ENCODE measurements around the gene ZNF709.
"Not testable (repeated sequence)": the region's sequence is repeated elsewhere in the genome, so short reads cannot be mapped to it uniquely, and the experiment has no call there.

ZNF709 gene

DNA sequence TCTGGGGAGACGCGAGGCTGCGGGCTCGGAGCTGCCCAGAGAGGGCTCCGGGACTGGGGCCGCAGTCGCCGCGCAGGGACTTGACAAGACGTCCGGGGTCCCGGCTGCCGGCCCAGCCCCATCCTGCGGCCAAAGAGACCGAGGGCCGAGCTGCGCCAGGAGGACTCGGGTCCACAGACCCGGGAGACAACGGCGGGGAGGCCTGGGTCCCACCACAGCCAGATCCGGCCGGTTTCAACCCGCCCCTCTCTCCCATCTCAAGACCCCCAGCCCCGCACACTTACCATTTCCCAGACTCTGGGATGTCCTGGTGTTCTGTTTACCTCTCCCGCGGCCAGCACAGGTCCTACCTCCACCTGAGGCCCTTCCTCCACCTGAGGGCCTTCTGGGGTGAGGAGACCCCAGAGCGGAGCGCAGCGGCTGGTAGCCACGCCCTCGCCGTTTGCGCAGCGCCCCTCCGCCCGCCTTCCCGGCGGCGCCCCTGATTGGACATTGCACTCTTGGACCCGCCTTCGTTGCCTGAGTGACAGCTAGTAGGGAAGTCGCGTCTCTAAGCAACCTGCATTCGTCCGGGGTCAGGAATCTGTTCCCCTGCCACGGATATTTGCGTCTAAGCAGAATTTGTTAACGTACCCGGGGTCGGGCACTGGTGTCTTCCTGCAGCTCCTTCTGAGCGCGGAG lies at the start of gene ZNF709:
ZNF709 (minus strand) TSS at position 446 of the 681 bp plus-strand sequence; CDS start at position 287, 159 bp downstream.
- H3K36me3 ChIP-seq (ENCODE audit: insufficient read depth, low read length) = no peaks in the 10 kb centered on the region
- peak within 1 kb of the TSS; percentile 72 for H3K9ac ChIP-seq (ENCODE audit: low read depth, low read length)
- H3K9me3 ChIP-seq (ENCODE audit: control insufficient read depth, insufficient read depth, low read length) = no peaks in the 10 kb centered on the region
- H3K4me1 ChIP-seq (ENCODE audit: insufficient read depth, low read length) = peaks cover 5% of the 10 kb centered on the region; the same call in 1 of the 2 replicates

DNA sequence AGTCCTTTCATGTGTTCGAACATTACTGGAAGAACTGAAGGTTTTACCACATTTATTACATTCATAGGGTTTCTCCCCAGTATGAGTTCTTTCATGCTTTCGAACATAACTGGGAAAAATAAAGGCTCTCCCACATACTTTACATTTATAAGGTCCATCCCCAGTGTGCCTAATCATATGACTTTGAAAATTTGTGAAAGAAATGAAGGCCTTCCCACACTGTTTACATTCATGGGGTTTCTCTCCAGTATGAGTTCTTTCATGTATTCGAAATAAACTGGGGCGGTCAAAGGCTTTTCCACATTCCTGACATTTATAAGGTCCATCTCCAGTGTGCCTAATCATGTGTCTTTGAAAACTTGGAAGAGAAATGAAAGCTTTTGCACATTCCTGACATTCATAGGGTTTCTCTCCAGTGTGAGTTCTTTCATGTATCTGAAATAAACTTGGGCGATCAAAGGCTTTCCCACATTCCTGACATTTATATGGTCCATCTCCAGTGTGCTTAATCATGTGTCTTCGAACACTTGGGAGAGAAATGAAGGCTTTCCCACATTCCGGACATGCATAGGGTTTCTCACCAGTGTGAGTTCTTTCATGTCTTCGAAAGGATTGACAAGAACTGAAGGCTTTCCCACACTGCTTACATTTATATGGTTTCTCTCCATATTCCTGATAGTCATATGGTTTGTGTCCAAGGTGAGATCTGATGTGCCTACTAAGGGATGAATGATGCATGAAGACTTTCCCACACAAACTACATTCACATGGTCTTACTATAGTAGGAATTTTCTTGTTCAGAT lies 42.6 kb upstream of the ZNF709 start:
- no peaks in the 10 kb centered on the region for H3K4me1 ChIP-seq (ENCODE audit: insufficient read depth, low read length)
- no peak overlapping the region for H3K9ac ChIP-seq (ENCODE audit: low read depth, low read length)
- H3K36me3 ChIP-seq (ENCODE audit: insufficient read depth, low read length) = peaks cover 31% of the 10 kb centered on the region
- H3K9me3 ChIP-seq (ENCODE audit: control insufficient read depth, insufficient read depth, low read length) = peaks cover 60% of the 10 kb centered on the region

DNA sequence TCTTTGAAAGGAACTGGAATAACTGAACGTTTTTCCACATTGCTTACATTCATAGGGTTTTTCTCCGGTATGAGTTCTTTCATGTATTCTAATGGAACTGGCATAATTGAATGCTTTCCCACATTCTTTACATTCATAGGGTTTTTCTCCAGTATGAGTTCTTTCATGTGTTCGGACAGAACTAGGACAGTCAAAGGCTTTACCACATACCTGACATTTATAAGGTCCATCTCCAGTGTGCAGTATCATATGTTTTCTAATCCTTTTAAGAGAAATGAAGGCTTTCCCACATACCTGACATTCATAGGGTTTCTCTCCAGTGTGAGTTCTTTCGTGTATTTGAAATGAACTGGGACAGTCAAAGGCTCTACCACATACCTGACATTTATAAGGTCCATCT lies 41.9 kb upstream of the ZNF709 start:
- H3K4me1 ChIP-seq (ENCODE audit: insufficient read depth, low read length) = no peaks in the 10 kb centered on the region
- H3K36me3 ChIP-seq (ENCODE audit: insufficient read depth, low read length) = peaks cover 35% of the 10 kb centered on the region
- H3K9me3 ChIP-seq (ENCODE audit: control insufficient read depth, insufficient read depth, low read length) = peaks cover 57% of the 10 kb centered on the region
- H3K9ac ChIP-seq (ENCODE audit: low read depth, low read length) = no peak overlapping the region

DNA sequence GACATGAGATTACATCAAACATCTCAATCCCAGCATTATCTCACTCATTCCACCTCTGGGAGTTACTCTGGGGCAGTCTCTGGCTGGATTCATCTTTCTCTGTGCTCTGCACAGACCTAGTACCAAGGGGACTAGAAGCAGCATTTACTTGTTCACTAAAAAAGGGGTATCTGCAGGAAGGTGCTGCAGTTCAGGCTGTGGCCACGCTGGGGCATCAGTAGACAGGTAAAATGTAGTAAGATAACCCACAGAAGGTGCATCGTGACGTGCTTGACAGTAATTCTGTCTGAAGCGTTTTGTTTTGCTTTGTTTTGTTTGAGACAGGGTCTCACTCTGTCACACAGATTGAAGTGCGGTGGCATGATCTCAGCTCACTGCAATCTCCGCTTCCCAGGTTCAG lies 37.4 kb upstream of the ZNF709 start:
- no peak overlapping the region for H3K9ac ChIP-seq (ENCODE audit: low read depth, low read length)
- peaks cover 26% of the 10 kb centered on the region for H3K36me3 ChIP-seq (ENCODE audit: insufficient read depth, low read length)
- H3K9me3 ChIP-seq (ENCODE audit: control insufficient read depth, insufficient read depth, low read length) = peaks cover 34% of the 10 kb centered on the region
- no peaks in the 10 kb centered on the region for H3K4me1 ChIP-seq (ENCODE audit: insufficient read depth, low read length)

DNA sequence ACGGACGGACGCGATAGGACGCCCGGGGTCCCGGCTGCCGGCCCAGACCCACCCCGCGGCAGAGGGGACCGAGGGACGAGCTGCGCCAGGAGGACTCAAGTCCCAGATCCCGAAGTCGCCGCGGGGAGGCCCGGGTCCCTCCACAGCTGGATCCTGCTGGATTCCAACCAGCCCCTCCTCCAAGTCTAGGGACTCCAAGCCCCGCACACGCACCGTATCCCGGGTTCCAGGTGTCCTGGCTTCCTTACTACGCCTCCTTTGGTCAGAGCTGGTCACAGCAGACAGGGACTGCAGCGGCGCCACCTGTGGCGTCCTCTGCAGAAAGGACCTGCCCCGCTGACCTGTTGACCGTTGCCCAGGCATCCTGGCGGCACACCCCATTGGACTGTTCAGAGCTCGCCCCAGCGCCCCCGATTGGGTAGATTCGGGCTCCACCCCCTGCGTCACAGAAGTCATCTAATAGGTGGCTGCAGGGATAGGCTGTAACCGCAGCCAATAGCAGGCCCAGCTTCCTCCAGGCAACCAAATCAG lies 29.0 kb upstream of the ZNF709 start:
- Histone ChIP-seq H3K36me3 (ENCODE audit: insufficient read depth, low read length) (peaks cover 4% of the 10 kb centered on the region; the same call in 1 of the 2 replicates), H3K9me3 (ENCODE audit: control insufficient read depth, insufficient read depth, low read length) (peaks cover 4% of the 10 kb centered on the region)

DNA sequence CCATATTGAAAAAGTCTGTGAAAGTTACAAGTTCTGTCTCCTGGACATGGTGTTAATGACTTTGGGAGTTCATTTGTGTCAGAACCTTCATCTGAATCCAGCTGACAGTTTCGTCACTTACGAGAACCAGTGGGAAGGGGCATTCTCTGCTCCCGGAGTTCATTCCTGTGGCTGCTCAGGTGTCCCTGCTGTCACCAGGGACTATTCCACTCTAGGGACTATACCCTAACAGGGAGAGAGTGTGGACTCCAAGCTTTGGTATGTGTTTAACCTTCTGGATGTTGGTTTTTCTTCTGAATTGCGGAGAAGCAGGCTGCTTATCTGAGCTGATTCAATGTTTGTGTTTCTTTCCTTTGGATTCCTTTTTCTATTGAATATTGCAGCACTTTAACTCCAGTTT lies 12.4 kb upstream of the ZNF709 start:
- no peaks in the 10 kb centered on the region for H3K9me3 ChIP-seq (ENCODE audit: control insufficient read depth, insufficient read depth, low read length)
- no peaks in the 10 kb centered on the region for H3K4me1 ChIP-seq (ENCODE audit: insufficient read depth, low read length)
- no peak overlapping the region for H3K9ac ChIP-seq (ENCODE audit: low read depth, low read length)
- H3K36me3 ChIP-seq (ENCODE audit: insufficient read depth, low read length) = no peaks in the 10 kb centered on the region

More for the DNA sequence above, 29.0 kb upstream of the ZNF709 start:
- no peak overlapping the region for H3K9ac ChIP-seq (ENCODE audit: low read depth, low read length)
- H3K4me1 ChIP-seq (ENCODE audit: insufficient read depth, low read length) = no peaks in the 10 kb centered on the region

DNA sequence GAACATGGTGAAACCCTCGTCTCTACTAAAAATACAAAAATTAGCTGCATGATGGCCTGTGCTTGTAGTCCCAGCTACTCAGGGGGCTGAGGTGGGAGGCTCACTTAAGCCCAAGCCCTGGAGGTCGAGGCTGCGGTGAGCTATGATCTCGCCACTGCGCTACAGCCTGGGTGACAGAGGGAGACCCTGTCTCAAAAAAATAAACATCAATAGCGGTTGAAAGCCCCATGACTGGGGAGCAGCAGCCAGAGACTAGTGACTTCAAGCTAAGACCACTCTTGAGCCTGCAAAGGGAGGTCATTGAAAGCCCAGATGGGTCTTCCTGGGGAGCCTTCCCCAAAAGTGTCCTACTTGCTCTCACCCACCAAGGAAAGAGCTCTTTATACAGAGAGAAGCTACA lies 11.9 kb upstream of the ZNF709 start:
- Histone ChIP-seq H3K36me3 (ENCODE audit: insufficient read depth, low read length) (no peaks in the 10 kb centered on the region), H3K9ac (ENCODE audit: low read depth, low read length) (no peak overlapping the region), H3K9me3 (ENCODE audit: control insufficient read depth, insufficient read depth, low read length) (no peaks in the 10 kb centered on the region), H3K4me1 (ENCODE audit: insufficient read depth, low read length) (no peaks in the 10 kb centered on the region)

DNA sequence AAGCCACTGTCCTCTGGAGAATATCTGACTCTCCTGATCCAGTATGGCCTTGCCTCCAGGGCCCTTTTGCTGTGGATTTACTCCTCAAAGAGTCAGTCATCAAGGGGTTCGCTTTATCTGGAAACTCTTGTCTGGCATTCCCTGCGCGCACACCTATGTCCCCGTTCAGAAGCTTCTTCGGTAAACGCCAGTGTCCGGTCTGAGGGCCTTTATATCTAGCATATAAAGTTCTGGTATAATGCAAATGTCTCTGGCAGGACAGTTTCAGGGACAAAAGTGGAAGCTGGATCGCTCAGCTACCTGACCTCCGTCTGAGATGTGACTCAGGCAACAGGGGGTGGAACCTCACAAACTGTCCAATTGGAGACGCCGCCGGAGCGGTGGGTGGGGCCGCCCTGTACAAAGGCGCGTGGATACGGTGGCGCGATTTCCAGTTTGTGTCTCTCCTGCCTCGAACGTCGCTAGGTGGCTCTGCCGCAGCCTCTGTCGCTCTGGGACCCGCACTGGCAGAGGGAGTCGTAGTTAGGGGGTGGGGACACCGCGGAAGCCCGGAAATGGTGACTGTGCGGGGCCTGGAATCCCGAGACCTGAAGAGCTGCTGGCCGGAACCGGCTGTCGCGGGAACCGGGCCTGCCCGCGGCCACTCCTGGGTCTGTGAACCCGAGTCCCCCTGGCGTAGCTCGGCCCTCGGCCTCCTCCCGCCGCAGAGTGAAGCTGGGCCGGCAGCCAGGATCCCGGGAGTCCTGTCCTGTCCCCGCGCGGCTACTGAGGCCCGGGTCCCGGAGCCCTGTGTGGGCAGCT lies 10.6 kb upstream of the ZNF709 start:
- H3K9me3 ChIP-seq (ENCODE audit: control insufficient read depth, insufficient read depth, low read length) = no peaks in the 10 kb centered on the region
- no peaks in the 10 kb centered on the region for H3K4me1 ChIP-seq (ENCODE audit: insufficient read depth, low read length)
- no peaks in the 10 kb centered on the region for H3K36me3 ChIP-seq (ENCODE audit: insufficient read depth, low read length)
- peak overlapping the region; percentile 66 for H3K9ac ChIP-seq (ENCODE audit: low read depth, low read length)

DNA sequence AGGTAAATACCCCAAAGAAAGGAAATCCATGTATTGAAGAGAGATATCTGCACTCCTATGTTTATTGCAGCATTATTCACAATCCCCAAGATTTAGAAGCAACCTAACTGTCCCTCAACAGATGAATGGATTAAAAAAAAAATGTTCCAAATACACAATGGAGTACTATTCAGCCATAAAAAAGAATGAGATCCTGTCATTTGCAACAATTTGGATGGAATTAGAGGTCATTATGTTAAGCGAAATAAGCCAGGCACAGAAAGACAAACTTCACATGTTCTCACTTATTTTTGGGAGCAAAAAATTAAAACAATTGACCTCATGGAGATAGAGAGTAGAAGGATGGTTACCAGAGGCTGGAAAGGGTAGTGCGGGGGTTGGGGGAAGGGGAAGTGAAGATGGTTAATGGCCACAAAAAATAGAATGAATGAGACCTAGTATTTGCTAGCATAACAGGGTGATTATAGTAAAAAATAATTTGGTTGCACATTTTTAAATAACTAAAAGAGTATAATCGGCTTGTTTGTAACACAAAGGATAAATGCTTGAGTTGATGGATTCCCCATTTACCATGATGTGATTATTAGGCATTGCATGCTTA lies 9.7 kb upstream of the ZNF709 start:
- no peak overlapping the region for H3K9ac ChIP-seq (ENCODE audit: low read depth, low read length)
- H3K9me3 ChIP-seq (ENCODE audit: control insufficient read depth, insufficient read depth, low read length) = no peaks in the 10 kb centered on the region
- no peaks in the 10 kb centered on the region for H3K36me3 ChIP-seq (ENCODE audit: insufficient read depth, low read length)
- H3K4me1 ChIP-seq (ENCODE audit: insufficient read depth, low read length) = no peaks in the 10 kb centered on the region

DNA sequence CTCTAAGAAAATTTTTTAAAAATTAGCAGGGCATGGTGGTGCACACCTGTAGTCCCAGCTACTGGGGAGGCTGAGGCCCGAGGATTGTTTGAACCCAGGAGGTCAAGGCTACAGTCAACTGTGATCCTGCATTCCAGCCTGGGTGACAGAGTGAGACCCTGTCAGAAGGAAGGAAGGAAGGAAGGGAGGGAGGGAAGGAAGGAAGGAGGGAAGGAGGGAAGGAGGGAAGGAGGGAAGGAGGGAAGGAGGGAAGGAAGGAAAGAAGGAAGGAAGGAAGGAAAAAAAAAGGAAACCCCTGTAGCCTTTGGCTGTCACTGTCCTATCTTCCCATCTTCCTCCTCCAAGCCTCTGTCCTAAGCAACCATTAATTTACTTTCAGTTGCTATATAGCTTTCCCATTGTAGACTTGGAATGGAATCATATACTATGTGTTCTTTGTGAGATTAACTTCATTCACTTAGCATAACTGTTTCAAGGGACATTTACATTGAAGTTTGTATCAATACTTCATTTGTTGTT lies 1.7 kb upstream of the ZNF709 start:
- H3K36me3 ChIP-seq (ENCODE audit: insufficient read depth, low read length); H3K9me3 ChIP-seq (ENCODE audit: control insufficient read depth, insufficient read depth, low read length); H3K4me1 ChIP-seq (ENCODE audit: insufficient read depth, low read length); H3K9ac ChIP-seq (ENCODE audit: low read depth, low read length): not testable (repeated sequence)

DNA sequence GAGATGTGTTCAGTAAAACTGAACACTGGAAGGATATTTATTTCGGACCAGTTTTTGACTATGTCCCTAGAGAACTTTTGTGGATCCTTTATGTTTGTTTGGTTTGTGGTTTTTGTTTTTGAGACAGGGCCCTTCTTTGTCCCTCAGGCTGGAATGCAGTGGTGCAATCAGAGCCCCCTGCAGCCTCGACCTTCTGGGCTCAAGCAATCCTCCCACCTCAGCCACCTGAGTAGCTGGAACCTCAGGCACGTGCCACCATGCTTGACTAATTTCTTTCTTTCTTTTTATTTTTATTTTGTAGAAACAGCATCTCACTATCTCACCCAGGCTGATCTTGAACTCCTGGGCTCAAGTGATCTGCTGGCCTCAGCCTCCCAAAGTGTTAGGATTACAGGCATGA lies 955 bp upstream of the ZNF709 start:
- peaks cover 5% of the 10 kb centered on the region; the same call in 1 of the 2 replicates for H3K4me1 ChIP-seq (ENCODE audit: insufficient read depth, low read length)
- no peaks in the 10 kb centered on the region for H3K9me3 ChIP-seq (ENCODE audit: control insufficient read depth, insufficient read depth, low read length)
- H3K9ac ChIP-seq (ENCODE audit: low read depth, low read length) = peak overlapping the region; percentile 72; the same call in 1 of the 2 replicates
- H3K36me3 ChIP-seq (ENCODE audit: insufficient read depth, low read length) = no peaks in the 10 kb centered on the region

DNA sequence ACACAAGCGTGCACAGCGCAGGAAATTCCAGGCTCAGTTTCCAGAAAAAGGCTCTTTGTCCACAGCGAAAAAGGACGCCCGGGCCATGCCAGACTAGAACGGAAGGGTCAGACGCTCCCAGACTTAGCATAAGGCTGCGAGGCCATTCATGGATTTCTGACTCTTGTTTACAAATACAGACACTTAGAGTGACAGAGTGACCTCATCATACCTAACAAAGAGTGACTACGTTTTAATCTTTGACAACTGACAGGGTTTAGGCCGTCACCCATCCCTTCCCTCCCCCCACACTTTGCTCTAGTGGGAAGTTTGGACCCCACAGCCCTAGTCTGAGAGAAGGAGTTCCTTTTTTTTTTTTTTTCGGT lies 418 bp upstream of the ZNF709 start:
- H3K4me1 ChIP-seq (ENCODE audit: insufficient read depth, low read length) = peaks cover 5% of the 10 kb centered on the region; the same call in 1 of the 2 replicates
- no peaks in the 10 kb centered on the region for H3K9me3 ChIP-seq (ENCODE audit: control insufficient read depth, insufficient read depth, low read length)
- no peaks in the 10 kb centered on the region for H3K36me3 ChIP-seq (ENCODE audit: insufficient read depth, low read length)
- H3K9ac ChIP-seq (ENCODE audit: low read depth, low read length) = peak overlapping the region; percentile 72; the same call in 1 of the 2 replicates

DNA sequence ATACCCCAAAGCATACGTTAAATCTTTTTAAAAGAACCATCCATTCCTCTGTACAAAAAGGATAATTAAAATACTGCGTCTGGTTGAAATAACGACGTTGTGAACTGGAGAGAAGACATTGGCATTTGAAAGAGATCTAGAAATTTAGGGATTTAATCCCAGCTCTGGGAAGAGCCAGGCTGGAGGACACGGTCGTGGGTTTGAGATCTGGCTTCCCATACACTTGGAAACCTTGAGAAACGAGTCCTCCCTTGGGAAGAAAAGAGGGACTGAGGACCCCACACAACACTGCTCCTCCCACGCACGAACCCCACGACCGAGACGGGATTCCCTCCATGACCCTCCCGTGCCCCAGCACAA lies 625 bp downstream of the ZNF709 start:
- Histone ChIP-seq H3K4me1 (ENCODE audit: insufficient read depth, low read length) (peaks cover 5% of the 10 kb centered on the region; the same call in 1 of the 2 replicates), H3K9ac (ENCODE audit: low read depth, low read length) (peak overlapping the region; percentile 72), H3K9me3 (ENCODE audit: control insufficient read depth, insufficient read depth, low read length) (no peaks in the 10 kb centered on the region), H3K36me3 (ENCODE audit: insufficient read depth, low read length) (no peaks in the 10 kb centered on the region)

DNA sequence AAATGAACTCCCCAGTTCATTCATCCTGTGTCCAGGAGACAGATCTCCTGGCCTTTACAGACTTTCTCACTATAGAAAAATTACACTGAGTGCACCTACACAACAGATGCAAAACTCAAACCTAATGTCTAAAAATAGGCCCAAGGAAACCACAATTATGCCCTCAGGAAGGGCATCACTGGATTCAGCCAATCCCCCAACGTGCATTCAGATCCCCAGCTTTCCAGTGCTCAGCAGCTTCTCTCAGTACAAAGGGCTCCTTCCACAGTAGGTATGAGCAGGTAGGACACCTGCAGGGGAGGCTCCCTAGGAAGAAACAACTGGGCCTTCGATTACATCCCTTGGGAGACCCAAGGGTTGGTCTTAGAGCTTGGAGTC lies 2.1 kb downstream of the ZNF709 start:
- H3K36me3 ChIP-seq (ENCODE audit: insufficient read depth, low read length) = no peaks in the 10 kb centered on the region
- H3K9ac ChIP-seq (ENCODE audit: low read depth, low read length) = no peak overlapping the region
- no peaks in the 10 kb centered on the region for H3K9me3 ChIP-seq (ENCODE audit: control insufficient read depth, insufficient read depth, low read length)
- peaks cover 5% of the 10 kb centered on the region; the same call in 1 of the 2 replicates for H3K4me1 ChIP-seq (ENCODE audit: insufficient read depth, low read length)

Measured in ES-I3 (cell line).